Activated CD4-positive, alpha-beta T cell treated with anti-CD3 and anti-CD28 coated beads, Interleukin-2, amount 10 ng/mL, durations not matched to agents 24 days and 14 days (primary cell): ENCODE data around the gene MYO1C. TPM values are rescaled to one million over a fixed set of nuclear protein-coding genes. Genes with fewer than 3 reads are reported as not detected.
"Not testable (repeated sequence)": the region's sequence is repeated elsewhere in the genome, so short reads cannot be mapped to it uniquely, and the experiment has no call there.

Experiments used
- DNase-seq: peaks from one replicate; pipeline ENCODE4 v3.0.0; 2022
- H3K27ac Mint-ChIP-seq: one replicate; pipeline ENCODE4 v1.8.0; 2022; ENCODE audit warnings: mild to moderate bottlenecking, mixed read lengths
- H3K27me3 Mint-ChIP-seq: one replicate; pipeline ENCODE4 v1.8.0; 2022; ENCODE audit warnings: mixed read lengths
- H3K36me3 Mint-ChIP-seq: one replicate; pipeline ENCODE4 v1.8.0; 2022; ENCODE audit warnings: low read depth, mild to moderate bottlenecking, mixed read lengths
- H3K4me1 Mint-ChIP-seq: one replicate; pipeline ENCODE4 v1.8.0; 2021; ENCODE audit warnings: mixed read lengths
- H3K4me3 Mint-ChIP-seq: one replicate; pipeline ENCODE4 v1.8.0; 2022; ENCODE audit warnings: mild to moderate bottlenecking, moderate library complexity, mixed read lengths
- H3K9me3 Mint-ChIP-seq: one replicate; pipeline ENCODE4 v1.8.0; 2021; ENCODE audit warnings: mixed read lengths
- intact Hi-C: fragments of 100-400 bp; cut with micrococcal nuclease; formaldehyde crosslinking; loops from one replicate; pipeline ENCODE4 v1.15.1; 2023
- total RNA-seq: library from RNA; stranded (reverse); gene quantifications from 2 replicates; pipeline ENCODE4 v1.2.3, GENCODE V29; 2022

Gene MYO1C, protein sequence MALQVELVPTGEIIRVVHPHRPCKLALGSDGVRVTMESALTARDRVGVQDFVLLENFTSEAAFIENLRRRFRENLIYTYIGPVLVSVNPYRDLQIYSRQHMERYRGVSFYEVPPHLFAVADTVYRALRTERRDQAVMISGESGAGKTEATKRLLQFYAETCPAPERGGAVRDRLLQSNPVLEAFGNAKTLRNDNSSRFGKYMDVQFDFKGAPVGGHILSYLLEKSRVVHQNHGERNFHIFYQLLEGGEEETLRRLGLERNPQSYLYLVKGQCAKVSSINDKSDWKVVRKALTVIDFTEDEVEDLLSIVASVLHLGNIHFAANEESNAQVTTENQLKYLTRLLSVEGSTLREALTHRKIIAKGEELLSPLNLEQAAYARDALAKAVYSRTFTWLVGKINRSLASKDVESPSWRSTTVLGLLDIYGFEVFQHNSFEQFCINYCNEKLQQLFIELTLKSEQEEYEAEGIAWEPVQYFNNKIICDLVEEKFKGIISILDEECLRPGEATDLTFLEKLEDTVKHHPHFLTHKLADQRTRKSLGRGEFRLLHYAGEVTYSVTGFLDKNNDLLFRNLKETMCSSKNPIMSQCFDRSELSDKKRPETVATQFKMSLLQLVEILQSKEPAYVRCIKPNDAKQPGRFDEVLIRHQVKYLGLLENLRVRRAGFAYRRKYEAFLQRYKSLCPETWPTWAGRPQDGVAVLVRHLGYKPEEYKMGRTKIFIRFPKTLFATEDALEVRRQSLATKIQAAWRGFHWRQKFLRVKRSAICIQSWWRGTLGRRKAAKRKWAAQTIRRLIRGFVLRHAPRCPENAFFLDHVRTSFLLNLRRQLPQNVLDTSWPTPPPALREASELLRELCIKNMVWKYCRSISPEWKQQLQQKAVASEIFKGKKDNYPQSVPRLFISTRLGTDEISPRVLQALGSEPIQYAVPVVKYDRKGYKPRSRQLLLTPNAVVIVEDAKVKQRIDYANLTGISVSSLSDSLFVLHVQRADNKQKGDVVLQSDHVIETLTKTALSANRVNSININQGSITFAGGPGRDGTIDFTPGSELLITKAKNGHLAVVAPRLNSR
- 37.4 and 43.4 TPM in 2 replicates for total RNA-seq

DNA sequence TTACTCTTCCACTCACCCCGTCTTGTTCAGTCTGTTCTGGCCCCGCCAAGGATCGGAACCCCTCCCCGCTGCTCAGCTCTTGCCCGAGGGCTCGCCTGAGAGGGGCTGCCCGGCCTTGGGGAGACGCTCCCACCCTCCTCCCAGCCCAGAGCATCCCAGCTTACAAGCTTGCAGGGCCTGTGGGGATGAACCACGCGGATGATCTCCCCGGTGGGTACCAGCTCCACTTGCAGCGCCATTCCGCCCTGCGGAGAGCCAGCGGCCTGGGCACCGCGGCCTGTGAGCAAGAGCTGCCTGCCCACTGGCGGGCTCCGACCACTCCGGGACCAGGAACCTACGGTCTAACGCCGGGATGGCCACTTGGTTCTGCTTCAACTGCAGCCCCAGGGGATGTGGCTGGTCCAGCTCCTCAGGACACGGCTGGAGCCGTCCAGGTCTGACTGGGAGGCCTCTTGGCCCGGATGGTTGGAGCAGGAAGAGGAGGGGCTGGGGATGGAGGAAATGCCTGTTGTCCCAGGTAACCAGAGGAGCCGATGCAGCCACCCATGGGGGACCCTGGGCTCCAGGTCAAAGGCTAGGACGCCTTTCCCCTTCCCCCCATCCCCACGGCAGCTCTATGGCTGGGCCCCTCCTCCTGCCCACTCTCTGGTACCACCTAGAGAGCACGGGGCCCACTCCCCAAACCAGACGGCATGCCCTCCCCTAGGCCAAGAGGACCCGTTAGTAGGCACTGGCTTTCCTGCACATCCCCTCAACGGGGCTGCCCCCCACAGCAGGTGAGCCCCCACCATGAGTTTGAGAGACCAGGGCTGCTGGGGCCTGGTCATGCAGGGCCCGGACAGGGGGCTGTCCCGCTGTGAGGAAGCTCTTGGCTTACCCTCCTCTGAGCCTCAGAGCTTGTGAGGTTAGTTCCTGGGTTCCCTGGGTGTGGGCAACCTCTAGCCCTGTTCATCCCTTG is at the start of gene MYO1C:
MYO1C (minus strand) TSS at position 438 of the 958 bp plus-strand sequence; CDS start at position 239, 199 bp downstream.
- no peaks in the 10 kb centered on the region for H3K9me3 Mint-ChIP-seq
- intact Hi-C loops, result no loop called here
- H3K4me3 Mint-ChIP-seq, result peak within 1 kb of the TSS; percentile 88
- no peak for DNase-seq
- H3K4me1 Mint-ChIP-seq, result peaks cover 22% of the 10 kb centered on the region
- peak within 1 kb of the TSS; percentile 87 for H3K27ac Mint-ChIP-seq
- no peaks in the 10 kb centered on the region for H3K27me3 Mint-ChIP-seq
- H3K36me3 Mint-ChIP-seq, result peaks cover 6% of the 10 kb centered on the region

DNA sequence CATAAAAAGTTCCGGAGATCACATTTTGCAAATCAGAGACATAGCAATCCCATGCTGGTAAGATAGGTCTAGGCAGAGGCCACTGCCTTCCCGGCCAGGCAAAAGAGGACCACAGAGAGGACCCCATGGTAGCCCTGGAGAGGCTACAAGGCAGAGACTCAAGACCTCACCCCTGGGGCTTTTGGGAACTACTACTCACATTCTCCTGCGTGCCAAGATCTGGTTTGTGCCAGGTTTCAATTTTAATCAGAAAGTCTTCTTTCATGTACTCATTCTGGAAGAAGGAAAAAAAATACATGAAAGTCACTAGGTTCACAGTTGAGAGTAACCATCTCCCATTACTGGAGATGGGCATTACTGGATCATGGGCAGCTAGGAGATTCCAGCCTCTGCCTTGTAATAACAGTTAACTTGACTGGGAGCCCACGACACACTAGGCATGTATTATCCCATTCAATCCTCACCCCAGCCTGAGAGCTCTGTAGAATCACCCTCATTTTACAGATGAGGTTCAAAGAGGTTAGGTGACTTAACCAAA is 49.0 kb upstream of the MYO1C start:
- no peak for DNase-seq
- H3K27me3 Mint-ChIP-seq, result no peaks in the 10 kb centered on the region
- H3K36me3 Mint-ChIP-seq, result peaks cover 30% of the 10 kb centered on the region
- H3K27ac Mint-ChIP-seq, result no peak overlapping the region
- H3K4me3 Mint-ChIP-seq, result no peak overlapping the region
- no peaks in the 10 kb centered on the region for H3K9me3 Mint-ChIP-seq
- no peaks in the 10 kb centered on the region for H3K4me1 Mint-ChIP-seq
- intact Hi-C loops, result no loop called here

DNA sequence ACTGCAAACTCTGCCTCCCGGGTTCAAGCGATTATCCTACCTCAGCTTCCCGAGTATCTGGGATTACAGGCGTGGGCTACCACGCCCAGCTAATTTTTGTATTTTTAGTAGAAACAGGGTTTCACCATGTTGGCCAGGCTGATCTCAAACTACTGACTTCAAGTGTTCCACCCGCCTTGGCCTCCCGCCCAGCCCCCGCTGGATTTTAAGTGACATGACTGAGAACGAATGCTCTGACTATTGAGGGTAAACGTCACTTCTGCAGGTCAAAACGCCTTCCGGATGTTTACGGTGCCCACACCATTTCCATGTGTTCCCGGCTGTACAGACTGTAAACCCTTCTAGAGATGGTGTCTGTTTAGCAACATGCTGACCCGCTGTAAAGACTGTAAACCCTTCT is 47.3 kb upstream of the MYO1C start:
- intact Hi-C loops, result no loop called here
- no peak for DNase-seq
- Mint-ChIP-seq H3K9me3 (no peaks in the 10 kb centered on the region), H3K4me1 (no peaks in the 10 kb centered on the region), H3K27ac (no peak overlapping the region), H3K27me3 (no peaks in the 10 kb centered on the region), H3K36me3 (peaks cover 27% of the 10 kb centered on the region), H3K4me3 (no peak overlapping the region)

DNA sequence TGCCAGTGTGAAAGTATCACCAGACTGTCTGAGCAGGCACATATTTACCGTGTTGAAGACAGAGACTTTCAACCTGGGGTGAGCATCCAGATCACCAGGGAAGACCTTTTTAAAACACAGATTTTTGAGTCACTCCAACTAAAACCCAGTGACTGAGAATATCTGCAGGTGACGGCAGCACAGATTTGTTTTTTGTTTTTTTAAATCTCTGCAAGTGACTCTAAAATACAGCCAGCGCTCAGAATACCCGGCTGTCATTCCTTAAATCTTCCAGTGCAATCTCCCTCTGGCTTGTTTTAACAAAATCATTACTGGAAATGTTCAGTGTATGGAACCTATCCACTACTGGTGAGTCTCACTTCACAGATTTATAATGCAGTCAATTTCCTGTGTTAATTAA is 43.3 kb upstream of the MYO1C start:
- Mint-ChIP-seq H3K36me3 (peaks cover 34% of the 10 kb centered on the region), H3K4me3 (no peak overlapping the region), H3K27me3 (no peaks in the 10 kb centered on the region), H3K27ac (no peak overlapping the region), H3K9me3 (no peaks in the 10 kb centered on the region), H3K4me1 (peaks cover 3% of the 10 kb centered on the region)
- intact Hi-C loops, result no loop called here
- DNase-seq, result no peak

DNA sequence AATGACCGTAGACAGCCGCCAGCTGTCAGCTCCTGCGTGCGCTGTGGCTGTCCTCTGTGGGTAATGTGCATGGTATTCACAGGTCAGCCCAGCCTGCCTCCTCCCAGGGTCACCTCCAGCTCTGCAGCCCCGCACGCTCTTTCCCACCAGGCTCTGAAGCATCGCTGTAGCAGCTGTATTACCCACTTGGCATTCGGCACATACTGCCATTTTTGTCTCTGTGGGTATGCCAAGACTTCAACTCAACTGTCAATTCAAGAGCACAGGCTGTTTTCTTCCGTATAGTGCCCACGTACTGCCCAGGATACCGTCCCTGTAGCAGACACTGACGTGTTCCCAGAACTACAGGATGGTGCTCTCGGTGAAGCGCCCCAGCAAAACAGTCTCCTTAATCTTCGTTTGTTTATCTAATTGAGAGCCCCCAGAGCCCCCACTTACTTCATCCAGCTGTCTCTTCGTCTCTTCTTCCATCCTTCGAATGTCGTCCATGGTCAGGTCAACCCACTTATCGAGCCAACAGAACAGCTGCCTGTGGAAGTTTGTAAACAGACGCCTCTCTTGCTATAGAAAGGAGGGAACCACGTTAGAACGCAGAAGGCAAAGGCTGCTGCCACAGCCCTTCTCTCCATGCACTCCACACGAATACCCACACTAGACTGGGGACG is 41.3 kb upstream of the MYO1C start:
- no peak for DNase-seq
- peak overlapping the region; percentile 49 for H3K27ac Mint-ChIP-seq
- peaks cover 34% of the 10 kb centered on the region for H3K36me3 Mint-ChIP-seq
- no peaks in the 10 kb centered on the region for H3K9me3 Mint-ChIP-seq
- intact Hi-C loops, result no loop called here
- H3K4me1 Mint-ChIP-seq, result peaks cover 6% of the 10 kb centered on the region
- no peaks in the 10 kb centered on the region for H3K27me3 Mint-ChIP-seq
- H3K4me3 Mint-ChIP-seq, result no peak overlapping the region

DNA sequence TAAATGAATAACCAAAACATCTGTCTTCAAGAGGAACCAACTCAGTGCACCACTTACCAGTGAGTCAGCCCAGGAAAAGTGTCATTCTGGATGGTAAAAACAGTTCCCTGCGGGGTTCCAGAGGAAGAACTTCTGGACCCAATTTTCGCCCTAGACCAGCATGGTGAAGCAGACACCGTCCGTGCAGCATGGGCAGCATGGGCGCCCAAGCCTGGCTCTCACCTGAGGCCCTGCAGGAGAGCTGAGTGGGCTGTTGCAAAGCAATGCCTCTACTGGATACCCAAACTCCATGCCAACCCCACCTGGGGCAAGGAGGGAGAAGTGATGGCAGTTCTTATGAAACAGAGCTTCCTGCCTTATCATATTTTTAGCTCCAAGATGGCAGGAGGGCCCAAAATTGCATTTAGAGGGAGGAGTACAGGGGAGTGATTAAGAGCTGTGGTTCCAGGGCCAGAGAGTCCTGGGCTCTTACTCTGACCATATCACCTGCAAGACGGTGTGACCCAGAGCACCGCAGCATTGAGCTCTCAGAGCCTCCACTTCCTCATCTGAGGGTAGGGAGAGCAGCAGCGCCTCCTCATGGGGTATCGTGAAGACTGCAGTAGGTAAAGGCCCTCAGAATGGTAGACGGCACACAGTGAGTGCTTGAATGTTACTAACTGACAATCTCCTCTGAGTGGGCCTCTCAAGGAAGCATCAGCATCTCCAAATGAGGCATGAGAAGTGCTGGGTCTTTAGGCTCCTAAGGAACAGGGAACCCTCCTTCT is 40.5 kb upstream of the MYO1C start:
- H3K9me3 Mint-ChIP-seq, result no peaks in the 10 kb centered on the region
- H3K27me3 Mint-ChIP-seq, result no peaks in the 10 kb centered on the region
- no peak overlapping the region for H3K27ac Mint-ChIP-seq
- peaks cover 34% of the 10 kb centered on the region for H3K36me3 Mint-ChIP-seq
- peaks cover 6% of the 10 kb centered on the region for H3K4me1 Mint-ChIP-seq
- peak; percentile 82 for DNase-seq
- intact Hi-C loops, result no loop called here
- no peak overlapping the region for H3K4me3 Mint-ChIP-seq

DNA sequence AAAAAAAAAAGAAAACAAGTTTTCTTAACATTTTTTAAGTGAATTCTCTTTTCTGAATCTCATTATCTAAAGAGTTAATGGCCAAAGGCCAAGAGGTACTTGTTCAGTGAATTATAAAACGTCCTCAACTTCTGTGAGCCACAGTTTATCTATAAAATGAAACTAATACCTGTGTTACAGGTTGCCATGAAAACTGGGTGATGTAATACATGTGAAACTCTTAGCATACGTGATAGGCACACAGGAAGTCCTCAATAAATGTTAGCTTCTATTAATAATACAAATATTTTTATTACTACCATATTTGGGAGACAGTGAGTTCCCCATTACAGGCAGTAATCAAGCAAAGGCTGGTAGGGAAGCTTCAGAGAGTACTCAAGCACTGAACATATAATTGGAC is 37.4 kb upstream of the MYO1C start:
- intact Hi-C loops, result no loop called here
- H3K9me3 Mint-ChIP-seq, result no peaks in the 10 kb centered on the region
- H3K27ac Mint-ChIP-seq, result no peak overlapping the region
- no peak overlapping the region for H3K4me3 Mint-ChIP-seq
- peaks cover 36% of the 10 kb centered on the region for H3K36me3 Mint-ChIP-seq
- no peaks in the 10 kb centered on the region for H3K27me3 Mint-ChIP-seq
- peaks cover 20% of the 10 kb centered on the region for H3K4me1 Mint-ChIP-seq
- DNase-seq, result no peak

DNA sequence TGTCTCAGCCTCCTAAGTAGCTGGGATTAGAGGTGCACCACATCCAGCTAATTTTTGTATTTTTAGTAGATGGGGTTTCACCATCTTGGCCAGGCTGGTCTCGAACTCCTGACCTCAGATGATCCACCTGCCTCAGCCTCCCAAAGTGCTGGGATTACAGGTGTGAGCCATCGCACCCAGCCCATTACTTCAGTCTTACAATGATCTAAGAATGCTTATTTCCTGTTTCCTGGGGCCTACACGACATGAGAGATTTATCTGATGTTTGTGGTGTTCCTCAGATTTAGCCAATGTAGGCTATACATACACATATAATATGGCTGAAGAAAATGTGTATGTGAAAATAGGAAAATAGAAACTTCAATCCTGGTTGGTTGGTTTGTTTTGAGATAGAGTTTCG is 34.4 kb upstream of the MYO1C start:
- Mint-ChIP-seq H3K4me1 (peaks cover 17% of the 10 kb centered on the region), H3K36me3 (peaks cover 23% of the 10 kb centered on the region), H3K27ac (peak overlapping the region; percentile 64)
- intact Hi-C loops, H3K9me3 Mint-ChIP-seq, H3K27me3 Mint-ChIP-seq, H3K4me3 Mint-ChIP-seq: not testable (repeated sequence)
- peak; percentile 74 for DNase-seq

DNA sequence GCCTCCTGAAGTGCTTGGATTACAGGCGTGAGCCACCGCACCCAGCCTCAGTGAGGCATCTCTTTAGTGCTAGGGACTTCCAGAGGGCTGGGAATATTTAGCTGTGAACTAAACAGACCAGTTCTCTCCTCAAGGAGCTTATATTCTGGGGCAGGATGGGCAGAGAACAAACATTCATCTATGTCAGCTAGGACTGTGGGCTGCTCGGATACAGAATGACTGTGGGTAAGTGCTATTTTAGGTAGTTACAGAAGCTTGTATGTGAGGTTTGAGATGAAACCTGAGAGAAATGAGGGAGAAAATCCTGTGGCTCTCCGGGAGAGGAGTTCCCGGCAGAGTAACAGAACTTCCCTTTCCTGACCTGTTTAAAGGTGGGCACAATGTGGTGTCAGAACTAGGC is 30.1 kb upstream of the MYO1C start:
- no peak for DNase-seq
- Mint-ChIP-seq H3K36me3 (peaks cover 23% of the 10 kb centered on the region), H3K27me3 (no peaks in the 10 kb centered on the region), H3K27ac (no peak overlapping the region), H3K9me3 (no peaks in the 10 kb centered on the region), H3K4me1 (peaks cover 14% of the 10 kb centered on the region), H3K4me3 (no peak overlapping the region)
- intact Hi-C loops, result no loop called here

DNA sequence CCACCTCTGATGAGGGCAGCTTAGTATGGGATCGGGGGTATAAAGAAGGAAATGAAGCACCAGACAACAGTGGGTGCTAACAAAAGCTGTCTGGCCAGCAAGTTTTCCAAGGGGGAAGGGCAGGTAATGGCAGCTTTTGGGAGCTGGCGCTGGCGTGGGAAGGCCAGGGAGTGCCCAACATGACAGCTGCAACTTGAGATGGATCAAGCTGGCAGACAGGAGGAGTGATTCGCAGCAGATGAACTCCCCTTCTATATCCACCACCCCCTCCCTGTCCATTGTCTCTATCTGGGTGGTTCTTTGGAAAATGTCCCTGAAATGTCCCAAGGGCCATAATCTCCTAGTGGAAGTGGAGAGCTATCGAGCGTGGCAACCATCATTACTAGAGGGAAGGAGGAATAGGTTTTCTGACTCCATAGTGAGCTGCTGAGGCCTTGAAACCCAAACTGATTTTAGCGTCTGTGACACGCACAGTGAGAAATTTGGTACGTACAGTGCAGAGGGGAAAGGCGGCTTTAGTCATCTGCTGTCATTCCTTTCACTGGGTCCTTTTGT is 28.7 kb upstream of the MYO1C start:
- H3K9me3 Mint-ChIP-seq, result no peaks in the 10 kb centered on the region
- no peaks in the 10 kb centered on the region for H3K27me3 Mint-ChIP-seq
- peaks cover 5% of the 10 kb centered on the region for H3K4me1 Mint-ChIP-seq
- no peak for DNase-seq
- peaks cover 19% of the 10 kb centered on the region for H3K36me3 Mint-ChIP-seq
- intact Hi-C loops, result no loop called here
- no peak overlapping the region for H3K4me3 Mint-ChIP-seq
- H3K27ac Mint-ChIP-seq, result no peak overlapping the region

DNA sequence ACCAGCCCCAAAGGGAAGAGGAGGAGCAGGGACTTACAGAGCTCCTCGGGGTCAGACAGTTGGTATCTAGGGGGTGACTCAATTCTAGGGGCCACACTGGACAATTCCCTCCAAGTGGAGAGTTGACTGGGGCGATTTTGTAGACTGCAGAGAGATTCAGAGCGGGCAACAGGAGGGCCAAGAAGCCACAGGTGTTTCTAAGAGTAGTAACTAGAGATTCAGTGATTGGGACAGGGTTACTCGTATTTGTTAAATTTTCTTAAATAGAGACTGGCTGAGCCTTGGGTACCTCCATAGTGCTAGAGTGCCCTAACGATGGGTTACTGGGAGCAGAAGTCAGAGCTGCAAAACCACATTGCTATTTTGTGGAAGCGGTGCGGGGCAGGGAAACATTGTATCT is 27.2 kb upstream of the MYO1C start:
- no peak for DNase-seq
- intact Hi-C loops, result loop anchor here (5.0 kb wide), 1 partner anchor 242 kb away; the partner anchor contains the start of gene TRARG1
- Mint-ChIP-seq H3K36me3 (peaks cover 15% of the 10 kb centered on the region), H3K4me1 (peaks cover 12% of the 10 kb centered on the region), H3K27me3 (no peaks in the 10 kb centered on the region), H3K9me3 (no peaks in the 10 kb centered on the region), H3K27ac (no peak overlapping the region), H3K4me3 (no peak overlapping the region)

DNA sequence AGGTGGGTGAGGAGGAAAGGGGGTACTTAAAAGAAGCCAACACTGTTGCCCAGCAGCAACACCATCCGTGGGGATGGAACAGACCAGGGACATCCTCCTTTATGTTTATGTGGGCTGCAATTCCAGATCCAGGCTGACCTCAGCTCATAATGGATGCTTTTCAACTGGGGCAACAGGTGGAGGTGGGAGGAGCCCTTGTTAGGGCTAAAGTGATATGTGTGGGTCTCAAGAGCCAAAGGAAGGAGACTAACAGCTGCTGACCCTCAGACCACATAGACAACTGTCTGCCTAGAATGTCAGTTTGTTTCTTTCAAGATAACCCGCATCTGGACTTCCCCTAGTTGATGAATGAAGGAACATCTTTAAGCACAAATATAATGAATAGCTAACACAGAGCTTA is 25.9 kb upstream of the MYO1C start:
- no peak for DNase-seq
- Mint-ChIP-seq H3K27me3 (no peaks in the 10 kb centered on the region), H3K4me1 (peaks cover 17% of the 10 kb centered on the region), H3K9me3 (no peaks in the 10 kb centered on the region), H3K4me3 (peak overlapping the region; percentile 88), H3K36me3 (peaks cover 18% of the 10 kb centered on the region), H3K27ac (no peak overlapping the region)
- intact Hi-C loops, result loop anchor here (5.0 kb wide), 1 partner anchor 241 kb away; the partner anchor contains the start of gene TRARG1
